NCI-H1092 (cell line): ENCODE data around the gene SART1.

Experiments
- DNase-seq: peaks from one replicate; lab custom pipeline; 2025; lab: John Stamatoyannopoulos, UW

Gene SART1, protein sequence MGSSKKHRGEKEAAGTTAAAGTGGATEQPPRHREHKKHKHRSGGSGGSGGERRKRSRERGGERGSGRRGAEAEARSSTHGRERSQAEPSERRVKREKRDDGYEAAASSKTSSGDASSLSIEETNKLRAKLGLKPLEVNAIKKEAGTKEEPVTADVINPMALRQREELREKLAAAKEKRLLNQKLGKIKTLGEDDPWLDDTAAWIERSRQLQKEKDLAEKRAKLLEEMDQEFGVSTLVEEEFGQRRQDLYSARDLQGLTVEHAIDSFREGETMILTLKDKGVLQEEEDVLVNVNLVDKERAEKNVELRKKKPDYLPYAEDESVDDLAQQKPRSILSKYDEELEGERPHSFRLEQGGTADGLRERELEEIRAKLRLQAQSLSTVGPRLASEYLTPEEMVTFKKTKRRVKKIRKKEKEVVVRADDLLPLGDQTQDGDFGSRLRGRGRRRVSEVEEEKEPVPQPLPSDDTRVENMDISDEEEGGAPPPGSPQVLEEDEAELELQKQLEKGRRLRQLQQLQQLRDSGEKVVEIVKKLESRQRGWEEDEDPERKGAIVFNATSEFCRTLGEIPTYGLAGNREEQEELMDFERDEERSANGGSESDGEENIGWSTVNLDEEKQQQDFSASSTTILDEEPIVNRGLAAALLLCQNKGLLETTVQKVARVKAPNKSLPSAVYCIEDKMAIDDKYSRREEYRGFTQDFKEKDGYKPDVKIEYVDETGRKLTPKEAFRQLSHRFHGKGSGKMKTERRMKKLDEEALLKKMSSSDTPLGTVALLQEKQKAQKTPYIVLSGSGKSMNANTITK

DNA sequence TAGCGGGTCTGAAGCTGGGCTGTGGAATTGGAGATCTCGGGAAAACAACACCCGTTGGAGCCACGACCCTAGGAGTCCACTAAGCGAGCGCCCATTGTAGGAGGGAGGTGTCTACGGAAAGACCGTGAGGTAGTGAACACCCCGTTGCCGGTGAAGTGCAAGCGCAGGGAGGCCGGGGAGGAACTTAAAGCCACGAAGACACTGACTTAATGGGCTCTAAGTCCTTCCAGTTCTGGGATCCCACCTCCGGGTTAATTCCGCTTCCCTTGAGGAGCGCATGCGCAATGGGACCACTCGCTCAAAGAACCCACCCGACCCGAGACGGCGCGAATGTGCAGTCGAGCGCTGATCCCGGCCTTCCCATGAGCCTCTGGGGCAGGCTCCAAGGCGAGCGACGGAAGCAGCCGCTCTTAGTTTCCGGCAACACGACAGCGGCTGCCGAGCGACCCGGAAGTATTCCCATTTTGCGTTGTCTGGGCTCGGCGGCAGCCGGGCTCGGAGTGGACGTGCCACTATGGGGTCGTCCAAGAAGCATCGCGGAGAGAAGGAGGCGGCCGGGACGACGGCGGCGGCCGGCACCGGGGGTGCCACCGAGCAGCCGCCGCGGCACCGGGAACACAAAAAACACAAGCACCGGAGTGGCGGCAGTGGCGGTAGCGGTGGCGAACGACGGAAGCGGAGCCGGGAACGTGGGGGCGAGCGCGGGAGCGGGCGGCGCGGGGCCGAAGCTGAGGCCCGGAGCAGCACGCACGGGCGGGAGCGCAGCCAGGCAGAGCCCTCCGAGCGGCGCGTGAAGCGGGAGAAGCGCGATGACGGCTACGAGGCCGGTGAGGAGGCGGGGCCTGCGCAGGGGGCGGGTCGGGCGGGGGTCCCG is at the start of gene SART1:
Gene SART1 (plus strand): TSS at position 468 of the 874 bp plus-strand sequence. CDS start 47 bp downstream, at position 515.
- DNase-seq, result peak; percentile 99

DNA sequence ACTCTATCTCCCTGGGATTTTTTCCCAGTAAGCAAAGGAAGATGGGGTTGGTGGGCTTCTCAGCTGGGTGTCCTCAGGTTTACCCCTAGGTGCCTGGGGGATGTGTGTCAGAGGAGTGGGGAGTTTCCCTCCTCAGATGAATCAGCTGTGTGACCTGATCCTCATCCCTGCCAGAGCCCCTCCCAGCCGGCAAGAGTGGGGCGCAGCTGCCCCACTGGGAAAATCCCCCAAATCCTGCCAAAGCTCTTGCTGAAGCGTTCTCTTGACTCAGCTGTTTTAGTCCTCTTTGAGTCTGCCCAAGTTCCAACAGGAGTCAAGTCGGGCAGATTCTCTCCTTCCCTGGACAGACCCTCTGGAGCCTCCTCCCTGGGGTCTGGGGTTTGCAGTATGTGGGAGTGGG is 48.7 kb upstream of the SART1 start:
- DNase-seq, result no peak

DNA sequence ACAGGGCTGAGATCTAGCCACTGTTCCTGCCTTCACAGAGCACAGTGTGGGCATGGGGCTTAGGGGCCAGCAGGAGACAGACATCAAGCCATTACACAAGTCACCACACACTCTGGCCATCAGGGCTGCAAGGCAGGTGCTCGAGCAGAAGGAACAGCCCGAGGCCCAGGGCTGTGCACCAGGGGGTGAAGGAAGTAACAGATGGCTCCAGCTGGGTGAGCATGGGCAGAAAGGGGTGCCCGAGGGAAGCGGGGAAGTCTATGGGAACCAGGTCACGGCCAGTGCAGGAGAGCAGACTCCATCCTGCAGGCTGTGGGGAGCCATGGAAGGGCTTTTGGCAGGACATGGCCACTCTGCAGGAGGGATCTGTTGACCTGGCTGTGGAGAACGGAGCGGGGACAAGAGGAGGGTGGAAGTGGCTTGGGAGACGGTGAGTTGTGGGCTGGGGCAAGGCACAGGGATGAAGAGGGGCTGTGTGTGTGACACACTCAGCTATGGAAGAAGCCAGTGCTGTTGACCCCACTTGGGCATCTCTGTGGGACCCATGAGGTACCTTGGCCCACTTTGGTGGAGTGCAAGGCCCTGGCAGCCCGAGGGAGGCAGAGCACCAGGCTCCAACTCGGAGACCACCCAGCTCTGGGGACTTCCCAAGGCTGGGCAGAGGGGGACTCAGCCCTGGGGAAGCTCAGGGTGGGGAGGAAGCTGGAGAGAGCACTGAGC is 46.3 kb upstream of the SART1 start:
- DNase-seq, result no peak

DNA sequence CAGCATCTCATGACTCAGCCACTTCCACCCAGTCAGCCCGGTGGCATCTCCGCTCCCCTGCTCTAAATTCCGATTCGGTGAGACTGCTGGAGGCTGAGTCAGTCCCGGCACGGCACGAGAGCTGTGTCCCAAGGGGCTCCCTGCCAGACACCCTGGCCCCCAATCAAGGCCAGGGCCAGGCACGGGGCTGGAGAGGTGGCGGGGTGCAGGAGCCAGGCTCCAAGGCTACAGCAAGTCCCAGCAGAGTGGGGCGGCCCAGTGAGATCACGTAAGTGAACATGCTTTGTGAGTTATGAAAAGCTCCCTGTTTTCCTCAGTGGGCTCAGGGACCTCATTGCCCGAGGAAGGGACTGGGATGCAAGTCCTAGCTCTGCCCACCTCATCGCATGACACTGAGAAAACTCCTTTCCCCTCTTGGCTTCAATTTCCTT is 45.7 kb upstream of the SART1 start:
- DNase-seq, result no peak

DNA sequence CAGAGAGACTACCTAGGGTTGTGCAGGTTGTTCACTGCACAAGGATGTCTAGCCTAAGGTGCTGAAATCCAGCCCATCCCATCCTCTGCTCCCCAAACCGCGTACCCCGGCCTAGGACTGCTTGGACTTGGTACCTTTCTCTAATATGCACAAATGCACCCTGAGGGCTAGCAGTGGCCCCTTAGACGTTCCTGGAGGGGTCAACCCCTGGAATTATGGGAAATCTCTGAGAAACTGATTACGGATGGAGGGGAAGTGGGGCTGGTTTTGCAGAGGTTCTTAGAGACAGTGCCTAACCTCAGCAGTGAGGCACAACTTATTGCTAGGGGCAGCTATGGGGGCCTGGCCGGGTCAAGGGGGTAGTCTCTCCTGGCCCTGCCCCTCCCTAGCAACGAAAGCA is 45.1 kb upstream of the SART1 start:
- DNase-seq, result no peak

DNA sequence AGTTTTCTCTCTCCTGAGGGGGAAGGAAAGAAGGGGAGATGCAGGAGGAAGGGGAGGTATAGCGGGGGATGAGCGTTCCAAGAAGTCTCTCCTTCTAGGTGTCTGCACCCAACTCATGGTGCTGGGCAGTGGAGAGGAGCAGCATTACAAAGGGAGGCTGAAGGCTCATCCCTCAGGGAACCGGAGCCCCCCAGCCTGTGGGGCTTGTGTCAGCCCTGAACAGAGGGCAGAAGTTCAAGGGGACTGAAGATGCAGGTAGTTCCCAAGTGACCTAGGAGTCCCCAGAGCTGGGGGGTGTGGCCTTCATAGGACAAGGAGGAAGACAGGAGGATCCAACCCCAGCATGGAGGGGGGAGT is 44.5 kb upstream of the SART1 start:
- DNase-seq, result no peak

DNA sequence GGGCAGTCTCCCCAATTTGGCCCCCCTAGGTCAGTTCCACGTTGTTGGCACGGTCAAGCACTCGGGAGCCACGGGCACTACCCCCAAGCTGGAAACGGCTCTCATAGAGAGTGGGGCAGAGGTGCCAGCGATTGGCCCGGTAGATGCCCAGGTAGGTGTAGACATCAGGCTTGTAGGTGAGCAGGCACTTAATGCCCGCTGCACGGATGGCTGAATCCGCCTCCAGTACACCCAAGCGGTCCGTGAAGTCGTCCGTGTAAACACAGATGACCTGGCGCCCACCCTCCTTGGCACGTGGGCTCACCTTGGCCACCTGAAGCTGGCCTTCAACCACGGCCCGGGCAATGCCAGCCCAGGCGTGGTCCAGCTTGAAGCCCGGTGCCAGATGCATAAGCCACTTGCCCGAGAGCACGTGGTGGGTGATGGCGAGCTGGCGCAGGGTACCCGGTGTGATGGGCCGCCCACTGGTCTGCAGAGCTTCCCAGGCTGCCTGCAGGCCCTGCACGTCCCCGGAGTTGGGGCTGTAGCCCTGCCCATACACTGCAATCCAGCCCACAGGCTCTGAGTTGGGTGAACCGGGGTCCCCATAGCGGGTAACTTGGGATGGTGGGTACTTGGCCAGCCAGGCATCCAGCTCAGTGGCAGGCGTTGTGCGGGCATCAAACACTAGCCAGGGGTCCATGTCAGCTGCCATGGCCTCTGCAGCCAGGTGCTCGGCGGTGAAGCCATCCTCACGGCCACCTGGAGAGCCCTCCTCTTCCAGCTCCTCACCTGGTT is 43.9 kb upstream of the SART1 start:
- no peak for DNase-seq

DNA sequence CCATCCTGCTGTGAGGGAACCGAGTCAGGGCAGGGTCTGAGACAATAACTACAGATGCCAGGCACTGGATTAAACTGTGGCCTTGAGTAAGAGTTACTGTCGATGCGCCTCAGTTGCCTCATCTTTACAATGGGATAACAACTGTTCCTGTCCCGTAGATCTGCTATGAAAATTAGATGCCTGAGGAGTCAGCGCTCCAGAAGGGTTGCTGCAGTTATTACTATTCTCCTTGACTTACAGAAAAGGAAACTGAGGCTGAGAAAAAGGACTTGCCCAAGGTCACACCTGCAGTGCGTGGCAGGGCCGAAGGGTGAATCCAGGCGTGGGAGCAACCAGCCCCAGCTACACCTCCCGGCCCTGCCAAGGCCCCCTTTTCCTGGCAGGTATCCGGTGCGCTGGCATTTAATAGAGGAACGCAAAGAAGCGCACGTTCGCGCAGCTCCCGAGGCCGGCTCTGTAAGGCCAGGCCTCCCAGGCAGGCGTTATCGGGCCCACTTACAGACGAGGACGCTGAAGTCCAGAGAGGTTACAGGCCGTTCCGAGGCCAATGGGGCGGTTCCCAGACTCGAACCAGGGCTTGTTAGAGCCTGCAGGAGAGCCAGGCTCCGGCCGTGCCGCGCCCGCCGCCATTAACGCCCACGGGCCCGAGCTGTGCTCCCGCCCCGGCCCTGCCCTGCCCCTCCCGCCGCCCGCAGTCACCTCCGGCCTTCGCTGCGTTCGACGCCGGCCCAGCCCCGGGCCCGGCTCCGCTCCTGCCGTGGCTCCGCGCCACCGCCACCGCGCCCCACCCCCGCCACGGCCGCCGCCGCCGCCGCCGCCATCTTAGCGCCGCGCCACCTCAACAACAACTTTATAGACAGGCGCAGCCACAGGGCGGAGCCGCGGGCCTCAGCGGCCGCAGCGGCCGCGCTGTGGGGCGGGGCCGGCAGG is 43.1 kb upstream of the SART1 start, which contains the start of gene C11orf68:
Gene C11orf68 (minus strand): TSS at position 852 of the 930 bp plus-strand sequence. CDS start 31 bp downstream, at position 821.
- peak; percentile 40 for DNase-seq

DNA sequence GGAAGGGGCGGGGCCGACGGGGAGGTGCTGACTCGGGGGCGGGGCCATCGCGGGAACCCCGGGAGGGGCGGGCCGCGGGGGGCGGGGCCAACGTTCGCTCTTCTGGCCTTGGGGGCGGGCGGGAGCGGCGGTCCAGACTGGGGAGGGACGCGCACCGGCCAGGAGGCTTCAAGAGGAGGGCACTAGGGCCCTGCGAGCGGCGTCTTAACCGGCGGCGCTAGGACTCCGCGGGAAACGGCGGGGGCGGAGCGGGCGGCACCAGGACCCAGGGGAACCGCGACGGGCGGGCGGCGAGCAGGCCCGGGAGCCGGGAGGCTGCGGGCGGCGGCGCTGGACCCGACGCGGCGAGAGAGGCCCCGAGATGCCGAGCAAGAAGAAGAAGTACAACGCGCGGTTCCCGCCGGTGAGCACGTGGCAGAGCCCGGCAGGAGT is 42.4 kb upstream of the SART1 start, which contains the start of gene DRAP1:
Gene DRAP1 (plus strand): TSS at position 286 of the 432 bp plus-strand sequence. CDS start 76 bp downstream, at position 362.
- DNase-seq, result peak; percentile 98

DNA sequence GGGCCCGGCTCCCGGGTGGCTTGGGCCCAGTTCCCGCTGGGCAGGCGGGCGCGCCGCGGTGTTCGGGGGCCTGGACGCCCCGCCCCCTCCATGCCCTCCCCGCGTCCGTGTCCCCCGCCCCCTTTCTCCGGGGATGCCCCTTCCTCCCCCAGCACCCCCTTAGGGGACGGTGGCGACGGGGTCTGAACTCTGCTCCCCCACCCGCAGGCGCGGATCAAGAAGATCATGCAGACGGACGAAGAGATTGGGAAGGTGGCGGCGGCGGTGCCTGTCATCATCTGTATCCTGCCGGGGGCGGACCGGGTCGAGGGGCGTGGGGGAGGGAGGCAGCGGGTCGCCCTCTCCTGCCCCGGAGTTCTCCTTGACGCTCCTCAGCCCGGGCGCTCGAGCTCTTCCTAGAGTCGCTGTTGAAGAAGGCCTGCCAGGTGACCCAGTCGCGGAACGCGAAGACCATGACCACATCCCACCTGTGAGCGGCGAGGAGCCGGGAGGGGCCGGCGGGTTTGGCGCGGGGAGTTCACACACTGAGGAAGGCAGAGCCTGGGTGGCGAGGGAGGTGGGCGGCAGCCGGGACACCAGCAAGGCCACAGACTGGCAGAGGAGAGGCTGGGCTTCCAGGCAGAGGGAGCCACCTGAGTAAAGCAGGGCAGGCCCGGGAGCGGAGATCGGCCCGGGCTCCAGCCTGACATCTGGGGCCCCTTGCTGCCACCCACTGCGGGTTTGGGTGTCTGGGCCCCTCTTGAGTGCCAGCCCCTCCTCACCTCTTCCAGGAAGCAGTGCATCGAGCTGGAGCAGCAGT is 41.8 kb upstream of the SART1 start:
- no peak for DNase-seq

DNA sequence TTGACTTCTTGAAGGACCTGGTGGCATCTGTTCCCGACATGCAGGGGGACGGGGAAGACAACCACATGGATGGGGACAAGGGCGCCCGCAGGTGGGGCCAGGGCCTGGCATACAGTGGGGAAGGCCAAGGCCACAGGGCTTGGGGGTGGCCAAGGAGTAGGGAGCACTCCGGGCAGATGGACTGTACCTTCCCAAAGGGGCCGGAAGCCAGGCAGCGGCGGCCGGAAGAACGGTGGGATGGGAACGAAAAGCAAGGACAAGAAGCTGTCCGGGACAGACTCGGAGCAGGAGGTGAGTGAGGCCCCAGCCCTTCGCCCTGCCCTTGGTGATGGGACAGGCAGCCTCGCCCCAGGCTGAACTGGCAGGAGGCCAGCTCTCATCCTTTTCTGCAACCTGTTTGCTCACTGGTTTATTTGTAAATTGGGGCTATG is 41.1 kb upstream of the SART1 start:
- DNase-seq, result no peak

DNA sequence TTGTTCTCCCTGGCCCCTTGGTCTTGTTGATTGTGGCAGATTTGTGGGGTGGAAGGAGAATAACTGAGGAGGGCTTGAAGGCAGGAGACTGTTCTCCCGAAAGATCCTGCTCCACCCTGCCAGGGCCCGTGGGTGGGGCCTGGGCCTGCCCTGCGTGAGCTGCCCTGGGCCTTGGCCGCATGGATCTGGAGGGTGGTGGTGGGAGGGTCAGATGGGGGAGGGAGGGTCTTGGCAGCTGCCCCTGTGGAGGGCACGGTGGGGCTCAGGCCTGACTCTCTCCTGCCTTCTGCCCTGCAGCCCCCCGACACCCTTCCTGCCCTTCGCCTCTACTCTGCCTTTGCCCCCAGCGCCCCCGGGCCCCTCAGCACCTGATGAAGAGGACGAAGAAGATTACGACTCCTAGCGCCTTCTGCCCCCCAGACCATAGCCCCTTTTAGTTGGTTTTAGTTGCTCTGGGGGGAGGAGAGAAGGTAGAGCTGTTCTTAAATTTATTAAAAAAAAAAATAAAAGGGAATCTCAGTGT is 40.4 kb upstream of the SART1 start:
- no peak for DNase-seq

DNA sequence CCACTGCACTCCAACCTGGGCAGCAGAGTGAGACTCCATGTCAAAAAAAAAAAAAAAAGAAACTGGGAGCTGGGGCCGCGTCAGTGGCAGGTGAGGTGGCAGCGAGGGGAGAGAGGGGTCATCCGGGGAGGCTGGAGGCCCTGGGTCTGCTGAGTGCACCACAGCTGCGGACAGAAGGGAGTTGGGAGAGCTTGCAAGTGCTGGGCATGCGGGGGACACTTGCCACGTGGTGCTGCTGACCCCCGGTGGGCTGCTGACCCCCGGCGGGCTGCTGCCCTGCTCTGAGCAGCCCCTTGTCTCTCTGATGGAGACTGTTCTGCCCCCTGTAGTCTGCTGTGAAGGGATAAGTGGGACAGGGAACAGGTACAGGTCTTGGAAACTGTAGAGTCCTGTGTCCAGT is 39.7 kb upstream of the SART1 start:
- DNase-seq, result no peak

DNA sequence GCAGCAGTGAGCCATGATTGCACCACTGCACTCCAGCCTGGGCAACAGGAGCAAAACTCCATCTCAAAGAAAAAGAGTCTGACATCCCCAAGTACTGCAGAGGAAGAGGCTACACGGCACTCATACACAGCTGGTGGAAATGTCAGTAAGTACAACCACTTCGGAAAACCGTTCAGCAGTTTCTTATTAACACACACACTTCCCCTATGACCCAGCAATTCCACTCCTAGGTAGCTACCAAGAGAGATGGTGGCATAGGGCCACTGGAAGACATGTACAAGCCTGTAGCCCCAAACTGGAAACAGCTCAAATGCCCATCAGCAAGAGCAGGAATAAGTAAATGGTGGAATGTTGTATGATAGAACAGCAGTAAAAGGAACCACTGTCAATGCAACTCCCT is 39.0 kb upstream of the SART1 start:
- DNase-seq, result no peak

DNA sequence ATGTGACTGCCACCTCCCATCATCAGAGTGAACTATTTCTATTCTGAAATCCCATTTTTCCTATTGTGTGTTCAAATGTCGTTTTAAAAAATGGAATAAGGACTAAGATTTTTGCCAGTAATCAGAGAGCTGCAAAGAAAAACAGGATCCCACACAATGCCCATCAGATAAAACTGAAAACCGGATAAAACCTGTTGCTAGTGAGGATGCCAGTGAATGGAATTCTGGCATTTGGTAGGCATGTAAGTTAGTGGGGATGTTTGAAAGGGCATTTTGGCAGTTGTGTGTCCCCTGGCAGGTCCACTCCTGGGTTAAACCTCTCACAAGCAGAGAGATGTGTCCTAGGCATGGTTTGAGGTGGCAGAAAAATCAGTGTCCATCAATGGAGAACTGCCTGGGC is 36.1 kb upstream of the SART1 start:
- no peak for DNase-seq

DNA sequence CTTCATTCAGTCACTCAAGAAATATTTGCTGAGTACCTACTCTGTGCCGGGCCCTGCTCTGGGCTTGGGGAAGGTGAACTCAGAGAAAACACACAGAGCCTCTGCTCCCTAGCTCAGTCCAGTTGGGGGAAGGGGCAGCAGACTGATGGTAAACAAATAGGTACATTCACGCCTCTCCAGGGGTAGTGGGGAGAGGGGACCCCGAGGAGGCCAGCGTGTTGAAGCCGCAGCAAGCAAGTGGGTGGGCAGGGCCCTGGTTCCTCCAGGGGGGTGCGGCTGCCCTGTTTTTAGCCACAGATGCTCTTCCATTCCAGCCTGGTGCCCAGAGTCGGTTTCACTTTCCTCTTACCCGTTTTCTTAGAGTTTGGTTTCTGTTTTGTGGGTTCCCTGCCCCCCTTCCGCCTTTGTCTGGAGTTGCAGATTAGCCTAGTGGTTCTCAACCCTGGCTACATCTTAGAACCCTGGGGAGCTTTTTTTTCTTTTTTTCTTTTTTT is 33.6 kb upstream of the SART1 start:
- DNase-seq, result no peak

DNA sequence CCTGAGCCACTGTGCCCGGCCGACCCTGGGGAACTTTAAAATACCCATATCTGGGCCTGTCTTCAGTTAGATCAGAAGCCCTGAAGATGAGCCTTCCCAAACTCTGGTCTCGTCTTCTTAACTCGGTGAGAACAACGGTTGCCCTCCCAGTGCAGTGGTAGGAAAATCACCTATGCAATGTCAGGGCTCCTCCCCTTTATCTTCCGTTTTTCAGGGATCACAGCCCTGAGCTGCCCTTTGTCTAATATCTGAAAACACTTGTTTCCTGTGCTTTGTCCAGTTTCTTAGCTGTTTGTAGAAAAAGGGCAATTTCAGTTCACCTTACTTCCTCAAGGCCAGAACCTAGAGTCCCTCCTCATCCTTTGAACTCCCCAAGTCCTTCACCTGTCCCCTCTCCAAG is 32.9 kb upstream of the SART1 start:
- no peak for DNase-seq
